GM12891 (cell line): Measurements from ENCODE around the gene CCNQ.

Experiments
- POLR2A ChIP-seq: IDR thresholded peaks from 2 replicates; pipeline ENCODE4 v1.6.1; 2011; ENCODE audit warnings: low read depth, low read length, control low read depth
- TAF1 ChIP-seq: IDR thresholded peaks from 2 replicates; pipeline ENCODE4 v1.6.1; 2011; ENCODE audit warnings: low read depth, low read length, control low read depth

DNA sequence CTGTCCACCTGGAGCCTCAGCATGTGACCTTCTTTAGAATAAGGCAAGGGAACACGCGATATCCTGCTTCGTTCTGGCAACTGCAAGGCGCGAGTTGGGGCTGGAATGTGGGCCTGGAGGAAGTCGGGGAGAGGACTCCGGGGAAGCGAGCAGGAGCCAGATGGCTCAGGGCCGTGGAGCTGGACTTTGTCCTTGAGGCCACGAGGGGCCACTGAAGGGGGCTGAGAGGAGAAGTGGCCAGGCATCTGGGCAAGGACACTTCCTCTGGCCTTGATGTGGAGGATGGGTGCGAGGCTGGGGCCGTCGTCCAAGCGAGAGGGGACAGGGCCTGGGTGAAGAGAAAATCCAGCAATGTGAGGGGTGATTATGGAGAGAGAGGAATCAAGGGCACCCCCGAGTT lies 35.9 kb upstream of the CCNQ start:
- TF ChIP-seq POLR2A, result no peak
- TF ChIP-seq TAF1, result no peak
